ENCODE results near the gene POLN.

POLN gene

DNA sequence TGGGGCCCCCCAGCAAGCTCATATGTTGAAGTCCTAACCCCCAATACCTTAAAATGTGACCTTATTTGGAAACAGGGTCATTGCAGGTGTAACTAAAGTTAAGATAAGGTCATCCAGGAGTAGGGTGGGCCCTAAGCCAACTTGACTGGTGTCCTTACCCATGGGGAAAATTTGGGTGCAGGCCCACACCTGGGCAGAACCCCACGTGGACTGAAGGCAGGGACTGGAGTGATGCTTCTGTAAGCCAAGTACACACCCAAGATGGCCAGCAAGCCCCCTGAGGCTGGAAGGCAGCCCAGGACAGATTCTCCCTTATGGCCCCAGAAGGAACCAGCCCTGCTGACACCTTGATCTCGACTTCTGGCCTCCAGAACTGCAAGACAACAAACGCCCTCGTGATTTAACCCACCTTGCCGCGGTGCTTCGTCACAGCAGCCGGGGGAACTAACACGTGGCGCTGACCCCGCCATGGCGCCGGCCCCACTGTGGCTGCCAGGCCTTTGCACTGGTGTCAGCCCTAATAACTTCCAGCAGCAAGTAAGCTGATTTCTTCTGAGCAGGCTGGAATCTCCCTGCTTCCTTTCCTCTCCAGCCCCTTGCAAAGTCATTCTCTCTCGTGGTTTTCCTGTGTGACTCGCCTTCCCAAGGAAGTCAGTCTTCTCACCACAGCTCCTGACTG lies 43.2 kb upstream of the POLN start:
- Histone ChIP-seq H3K36me3 (ENCODE audit: insufficient read depth, low read length) (no peaks in the 10 kb centered on the region), H3K27ac (ENCODE audit: low read depth, low read length, poor library complexity, severe bottlenecking) (no peak overlapping the region), H4K20me1 (ENCODE audit: insufficient read depth, low read length) (no peaks in the 10 kb centered on the region), H3K27me3 (ENCODE audit: insufficient read depth, low read length) (no peaks in the 10 kb centered on the region), H3K4me3 (ENCODE audit: low read depth, low read length, poor library complexity, severe bottlenecking) (no peak overlapping the region), H3K9me3 (ENCODE audit: low read length) (no peaks in the 10 kb centered on the region), H3K9ac (ENCODE audit: low read length) (no peak overlapping the region), H3F3A (ENCODE audit: insufficient read depth, low read length) (no peaks in the 10 kb centered on the region), H3K4me1 (ENCODE audit: insufficient read depth, low read length, severe bottlenecking) (peaks cover 13% of the 10 kb centered on the region), H3K9me2 (ENCODE audit: low read depth, low read length) (no peaks in the 10 kb centered on the region), H3K4me2 (ENCODE audit: low read length) (no peak overlapping the region), H3K79me2 (ENCODE audit: insufficient read depth, low read length) (no peaks in the 10 kb centered on the region), H2AFZ (ENCODE audit: low read length) (no peak overlapping the region)
- TF ChIP-seq EZH2 (IDR thresholded peaks at IDR 0.05; ENCODE audit: borderline replicate concordance, low read length), result no peak
- TF ChIP-seq, protein P1, sequence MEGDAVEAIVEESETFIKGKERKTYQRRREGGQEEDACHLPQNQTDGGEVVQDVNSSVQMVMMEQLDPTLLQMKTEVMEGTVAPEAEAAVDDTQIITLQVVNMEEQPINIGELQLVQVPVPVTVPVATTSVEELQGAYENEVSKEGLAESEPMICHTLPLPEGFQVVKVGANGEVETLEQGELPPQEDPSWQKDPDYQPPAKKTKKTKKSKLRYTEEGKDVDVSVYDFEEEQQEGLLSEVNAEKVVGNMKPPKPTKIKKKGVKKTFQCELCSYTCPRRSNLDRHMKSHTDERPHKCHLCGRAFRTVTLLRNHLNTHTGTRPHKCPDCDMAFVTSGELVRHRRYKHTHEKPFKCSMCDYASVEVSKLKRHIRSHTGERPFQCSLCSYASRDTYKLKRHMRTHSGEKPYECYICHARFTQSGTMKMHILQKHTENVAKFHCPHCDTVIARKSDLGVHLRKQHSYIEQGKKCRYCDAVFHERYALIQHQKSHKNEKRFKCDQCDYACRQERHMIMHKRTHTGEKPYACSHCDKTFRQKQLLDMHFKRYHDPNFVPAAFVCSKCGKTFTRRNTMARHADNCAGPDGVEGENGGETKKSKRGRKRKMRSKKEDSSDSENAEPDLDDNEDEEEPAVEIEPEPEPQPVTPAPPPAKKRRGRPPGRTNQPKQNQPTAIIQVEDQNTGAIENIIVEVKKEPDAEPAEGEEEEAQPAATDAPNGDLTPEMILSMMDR (IDR thresholded peaks at IDR 0.05; ENCODE audit: low read length), result no peak

DNA sequence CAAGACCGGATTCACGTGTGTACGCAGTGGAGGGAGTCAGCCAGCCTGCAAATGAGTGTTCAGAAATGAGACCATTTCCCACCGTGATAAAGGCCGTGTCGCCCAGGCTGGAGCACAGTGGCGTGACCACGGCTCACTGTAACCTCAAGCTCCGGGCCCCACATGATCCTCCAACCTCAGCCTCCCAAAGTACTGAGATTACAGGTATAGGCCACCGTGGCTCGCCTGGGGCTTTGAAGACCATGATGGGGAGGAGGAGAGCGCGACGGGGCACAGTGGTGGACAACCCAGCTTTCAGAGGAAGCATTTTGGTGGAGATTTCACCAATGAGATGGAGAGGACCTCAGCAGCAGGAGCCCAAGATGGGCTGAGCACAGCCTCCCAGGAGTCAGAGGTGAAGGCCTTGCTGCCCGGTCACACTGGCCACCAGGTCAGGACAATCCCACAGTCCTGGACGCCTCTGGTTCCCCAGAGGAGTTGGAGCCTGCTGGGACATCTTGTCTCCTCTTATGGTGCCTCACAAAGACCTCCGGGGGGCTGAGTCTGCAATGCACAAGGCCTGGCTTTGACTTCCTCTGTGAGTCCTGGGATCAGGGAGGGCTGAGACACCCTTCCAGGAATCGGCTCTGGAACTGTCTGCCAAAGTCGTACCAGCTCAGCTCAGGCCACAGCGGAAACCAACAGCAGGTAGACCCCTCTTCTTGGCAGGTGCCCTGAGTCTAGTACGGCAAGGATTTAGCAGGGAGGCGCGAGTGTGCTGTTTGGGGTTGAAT lies 42.4 kb upstream of the POLN start:
- H4K20me1 ChIP-seq (ENCODE audit: insufficient read depth, low read length), result no peaks in the 10 kb centered on the region
- no peak overlapping the region for H3K9ac ChIP-seq (ENCODE audit: low read length)
- H3K9me2 ChIP-seq (ENCODE audit: low read depth, low read length), result no peaks in the 10 kb centered on the region
- no peaks in the 10 kb centered on the region for H3K36me3 ChIP-seq (ENCODE audit: insufficient read depth, low read length)
- H3K27ac ChIP-seq (ENCODE audit: low read depth, low read length, poor library complexity, severe bottlenecking), result no peak overlapping the region
- no peak overlapping the region for H3K4me2 ChIP-seq (ENCODE audit: low read length)
- H3K79me2 ChIP-seq (ENCODE audit: insufficient read depth, low read length), result no peaks in the 10 kb centered on the region
- no peaks in the 10 kb centered on the region for H3K9me3 ChIP-seq (ENCODE audit: low read length)
- no peak overlapping the region for H2AFZ ChIP-seq (ENCODE audit: low read length)
- no peak overlapping the region for H3K4me3 ChIP-seq (ENCODE audit: low read depth, low read length, poor library complexity, severe bottlenecking)
- H3K27me3 ChIP-seq (ENCODE audit: insufficient read depth, low read length), result no peaks in the 10 kb centered on the region
- TF ChIP-seq, protein P1 (IDR thresholded peaks at IDR 0.05; ENCODE audit: low read length), result no peak
- peaks cover 13% of the 10 kb centered on the region for H3K4me1 ChIP-seq (ENCODE audit: insufficient read depth, low read length, severe bottlenecking)
- no peaks in the 10 kb centered on the region for H3F3A ChIP-seq (ENCODE audit: insufficient read depth, low read length)

DNA sequence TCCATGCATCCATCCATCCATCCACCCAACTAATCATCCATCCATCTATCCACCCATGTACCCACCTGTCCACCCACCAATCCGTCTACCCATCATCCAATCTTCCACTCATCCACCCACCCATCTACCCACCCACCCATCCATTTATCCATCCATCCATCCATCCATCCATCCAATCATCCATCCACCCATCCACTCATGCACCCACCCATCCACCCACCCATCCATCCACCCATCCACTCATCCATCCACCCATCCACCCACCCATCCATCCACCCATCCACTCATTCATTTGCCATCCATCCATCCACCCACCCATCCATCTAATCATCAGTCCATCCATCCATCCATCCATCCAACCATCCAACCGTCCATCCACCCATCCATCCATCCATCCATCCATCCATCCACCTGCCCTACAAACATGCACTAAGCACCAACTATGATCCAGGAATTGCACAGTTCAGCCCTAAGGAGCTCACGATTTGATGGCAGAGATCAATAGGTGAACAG lies 41.3 kb upstream of the POLN start:
- H3F3A ChIP-seq (ENCODE audit: insufficient read depth, low read length), result no peaks in the 10 kb centered on the region
- H3K79me2 ChIP-seq (ENCODE audit: insufficient read depth, low read length), result no peaks in the 10 kb centered on the region
- no peak overlapping the region for H2AFZ ChIP-seq (ENCODE audit: low read length)
- H3K9me3 ChIP-seq (ENCODE audit: low read length), result no peaks in the 10 kb centered on the region
- H3K4me1 ChIP-seq (ENCODE audit: insufficient read depth, low read length, severe bottlenecking), result peaks cover 13% of the 10 kb centered on the region
- no peaks in the 10 kb centered on the region for H3K36me3 ChIP-seq (ENCODE audit: insufficient read depth, low read length)
- no peak overlapping the region for H3K9ac ChIP-seq (ENCODE audit: low read length)
- no peaks in the 10 kb centered on the region for H3K27me3 ChIP-seq (ENCODE audit: insufficient read depth, low read length)
- H3K9me2 ChIP-seq (ENCODE audit: low read depth, low read length), result no peaks in the 10 kb centered on the region
- no peak overlapping the region for H3K27ac ChIP-seq (ENCODE audit: low read depth, low read length, poor library complexity, severe bottlenecking)
- TF ChIP-seq, protein P1 (IDR thresholded peaks at IDR 0.05; ENCODE audit: low read length), result no peak
- TF ChIP-seq EZH2 (IDR thresholded peaks at IDR 0.05; ENCODE audit: borderline replicate concordance, low read length), result no peak
- no peak overlapping the region for H3K4me3 ChIP-seq (ENCODE audit: low read depth, low read length, poor library complexity, severe bottlenecking)
- no peak overlapping the region for H3K4me2 ChIP-seq (ENCODE audit: low read length)
- no peaks in the 10 kb centered on the region for H4K20me1 ChIP-seq (ENCODE audit: insufficient read depth, low read length)
